ENCODE results near the gene ZDHHC14.

GRCh38 chr6:157642736-157643135 lies 261.7 kb downstream of the ZDHHC14 start:
- no peak for TF ChIP-seq CTCF (IDR thresholded peaks at IDR 0.05)
- TF ChIP-seq POLR2A (IDR thresholded peaks at IDR 0.05), result no peak
- TF ChIP-seq POLR2AphosphoS5 (IDR thresholded peaks at IDR 0.05), result no peak
- no peak for TF ChIP-seq EP300 (IDR thresholded peaks at IDR 0.05)
